HepG2 (cell line): Measurements from ENCODE around the gene MRPS14. TPM values are rescaled to one million over a fixed set of nuclear protein-coding genes. Genes with fewer than 3 reads are reported as not detected.

Experiments
- ARNT2 ChIP-seq: sonication (generic); formaldehyde crosslinking; IDR thresholded peaks from 2 replicates; pipeline ENCODE4 v1.8.0; 2022; ENCODE audit warnings: mild to moderate bottlenecking, low read depth, missing genetic modification reagents, moderate library complexity
- DMAP1 ChIP-seq: IDR thresholded peaks from 2 replicates; pipeline ENCODE4 v1.6.1; 2016
- FOXA1 ChIP-seq, 2 experiments: fragments of 450-650 bp in 1 of 2; sonication (generic) in 1 of 2; formaldehyde crosslinking in 1 of 2; IDR thresholded peaks; 2 replicates each; pipeline versions ENCODE4 v1.4.0 to v1.6.1; 2016 to 2020; ENCODE audit warnings: missing genetic modification reagents in 1 of 2
- GABPA ChIP-seq, 2 experiments: IDR thresholded peaks; 2 replicates each; pipeline ENCODE4 v1.6.1; 2011 to 2016; ENCODE audit warnings: low read depth in 2 of 2, low read length in 1 of 2, missing biosample characterization in 1 of 2, missing genetic modification characterization in 1 of 2
- KAT8 ChIP-seq: IDR thresholded peaks from 2 replicates; pipeline ENCODE4 v1.6.1; 2016; ENCODE audit warnings: missing genetic modification reagents, missing compliant biosample characterization
- MEIS2 ChIP-seq: sonication (generic); formaldehyde crosslinking; IDR thresholded peaks from 2 replicates; pipeline ENCODE4 v1.9.0; 2021; ENCODE audit warnings: mild to moderate bottlenecking, missing genetic modification reagents
- NONO ChIP-seq, 2 experiments: fragments of 450-650 bp in 1 of 2; sonication (generic) in 1 of 2; formaldehyde crosslinking in 1 of 2; IDR thresholded peaks in 1 of 2; conservative IDR thresholded peaks in 1 of 2; 2 replicates each; pipeline versions ENCODE4 v1.6.1 to v1.8.0; 2017 to 2022; ENCODE audit warnings: mild to moderate bottlenecking in 1 of 2, missing genetic modification reagents in 1 of 2, moderate library complexity in 1 of 2
- PAWR ChIP-seq: sonication (generic); formaldehyde crosslinking; IDR thresholded peaks from 2 replicates; pipeline ENCODE4 v1.4.0; 2020; ENCODE audit warnings: missing genetic modification reagents, mild to moderate bottlenecking, borderline replicate concordance
- RARG ChIP-seq: sonication (generic); formaldehyde crosslinking; IDR thresholded peaks from 2 replicates; pipeline ENCODE4 v1.4.0; 2020; ENCODE audit warnings: low read depth, mild to moderate bottlenecking, missing genetic modification reagents
- SOX5 ChIP-seq: IDR thresholded peaks from 2 replicates; pipeline ENCODE4 v1.6.1; 2016; ENCODE audit warnings: borderline replicate concordance
- SP4 ChIP-seq: sonication (generic); formaldehyde crosslinking; IDR thresholded peaks from 2 replicates; pipeline ENCODE4 v1.8.1; 2023; ENCODE audit warnings: mild to moderate bottlenecking, missing genetic modification reagents
- SUZ12 ChIP-seq: fragments of 150-350 bp; IDR thresholded peaks from 2 replicates; pipeline ENCODE4 v1.6.1; 2014; ENCODE audit warnings: low read depth, low read length
- ZNF496 ChIP-seq: sonication (generic); formaldehyde crosslinking; IDR thresholded peaks from 2 replicates; pipeline ENCODE4 v1.8.1; 2023; ENCODE audit warnings: mild to moderate bottlenecking, moderate library complexity, missing genetic modification reagents; ENCODE audit not compliant: insufficient replicate concordance
- ZNF605 ChIP-seq: sonication (generic); formaldehyde crosslinking; IDR thresholded peaks from 2 replicates; pipeline ENCODE4 v1.8.0; 2022; ENCODE audit warnings: mild to moderate bottlenecking, missing genetic modification reagents
- ZNF782 ChIP-seq: sonication (generic); formaldehyde crosslinking; IDR thresholded peaks from 2 replicates; pipeline ENCODE4 v1.4.0; 2020; ENCODE audit warnings: missing genetic modification reagents, mild to moderate bottlenecking, borderline replicate concordance
- ZNF790 ChIP-seq: sonication (generic); formaldehyde crosslinking; IDR thresholded peaks from 2 replicates; pipeline ENCODE4 v1.8.0; 2022; ENCODE audit warnings: missing genetic modification reagents, mild to moderate bottlenecking, borderline replicate concordance
- ZNF83 ChIP-seq: sonication (generic); formaldehyde crosslinking; IDR thresholded peaks from 2 replicates; pipeline ENCODE4 v1.4.0; 2020; ENCODE audit warnings: missing genetic modification reagents, mild to moderate bottlenecking, borderline replicate concordance
- ZNF883 ChIP-seq: sonication (generic); formaldehyde crosslinking; IDR thresholded peaks from 2 replicates; pipeline ENCODE4 v1.5.1; 2020; ENCODE audit warnings: mild to moderate bottlenecking, missing genetic modification reagents; ENCODE audit errors: not compliant biosample characterization
- polyA plus RNA-seq, 8 experiments: library from polyadenylated mRNA; depleted of rRNA in 3 of 8; stranded (reverse) in 7 of 8; unstranded in 1 of 8; fragments of >200 nt; fragmentation: Illumina TruSeq in 4 of 8; extraction: Trizol in 4 of 8; gene quantifications; 2 replicates each; pipeline versions ENCODE4 v1.2.1 to v1.2.3, GENCODE V29; 2011 to 2016; ENCODE audit warnings: low read depth in 4 of 8, missing spikeins in 1 of 8, mixed read lengths in 1 of 8; ENCODE audit not compliant: insufficient read depth in 1 of 8
- total RNA-seq, 5 experiments: library from RNA; depleted of rRNA; stranded (reverse); fragments of >200 nt; fragmentation: Illumina TruSeq; extraction: Trizol; gene quantifications; 2 replicates each; pipeline ENCODE4 v1.2.3, GENCODE V29; 2016; ENCODE audit warnings: low read depth in 1 of 5
- TF ChIP-seq, protein P1 (sequence below): IDR thresholded peaks from 2 replicates; pipeline ENCODE4 v1.6.1; 2016; ENCODE audit warnings: low read depth, missing genetic modification reagents, missing compliant biosample characterization
- TF ChIP-seq, protein P2 (sequence below): sonication (generic); formaldehyde crosslinking; IDR thresholded peaks from 2 replicates; pipeline ENCODE4 v1.4.0; 2020; ENCODE audit warnings: mild to moderate bottlenecking, missing genetic modification reagents
- TF ChIP-seq, protein P3 (sequence below): sonication (generic); IDR thresholded peaks from 2 replicates; pipeline ENCODE4 v1.6.1; 2016; ENCODE audit warnings: low read depth, borderline replicate concordance

Gene MRPS14
- total and polyA plus RNA-seq, 2 of the 13 experiments (the other 11 are each of a cell fraction or from before 2014, with no cell fraction given), result 36.6 to 43.2 TPM

DNA sequence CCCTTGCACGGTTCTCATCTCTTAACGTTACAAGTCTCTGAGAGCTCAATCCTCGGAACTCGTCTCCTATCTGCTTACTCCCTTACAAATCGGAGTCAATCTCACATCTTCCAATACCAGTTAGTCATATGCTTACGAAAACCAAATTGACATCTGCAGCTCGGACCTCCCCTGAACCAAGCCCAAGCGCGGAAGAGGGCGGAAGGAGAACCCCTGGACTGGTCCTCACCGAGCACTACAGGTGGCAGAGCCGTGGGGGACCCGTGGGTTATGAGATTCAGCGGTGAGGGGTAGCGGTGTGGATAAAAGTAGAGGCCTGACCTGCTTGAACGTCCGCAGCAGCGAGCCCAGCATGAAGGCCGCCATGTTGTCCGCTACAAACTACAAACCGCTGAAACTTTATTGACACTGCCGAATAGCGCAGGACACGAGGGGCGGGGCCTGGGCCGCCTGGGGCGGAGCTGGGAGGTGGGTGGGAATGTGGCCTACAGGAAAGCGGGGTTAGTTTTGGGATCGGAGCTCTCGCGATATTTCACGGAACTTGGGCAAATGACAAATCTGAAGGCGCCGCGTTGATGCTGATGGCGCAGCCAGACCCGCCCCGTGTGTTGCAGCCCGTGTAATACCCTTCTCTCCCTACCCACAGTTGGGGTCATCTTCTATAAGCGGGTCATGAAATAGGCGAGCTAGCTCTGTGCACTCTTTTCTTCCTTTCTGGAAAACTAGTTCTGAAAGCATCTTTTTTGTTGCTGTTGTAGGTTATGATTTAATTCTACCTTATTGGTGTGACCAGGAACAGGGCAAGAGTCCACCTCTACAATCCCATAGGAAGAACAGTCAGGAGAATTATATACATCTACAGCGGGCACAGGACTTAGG, at the start of gene MRPS14 (continued):
- TF ChIP-seq, protein P1, sequence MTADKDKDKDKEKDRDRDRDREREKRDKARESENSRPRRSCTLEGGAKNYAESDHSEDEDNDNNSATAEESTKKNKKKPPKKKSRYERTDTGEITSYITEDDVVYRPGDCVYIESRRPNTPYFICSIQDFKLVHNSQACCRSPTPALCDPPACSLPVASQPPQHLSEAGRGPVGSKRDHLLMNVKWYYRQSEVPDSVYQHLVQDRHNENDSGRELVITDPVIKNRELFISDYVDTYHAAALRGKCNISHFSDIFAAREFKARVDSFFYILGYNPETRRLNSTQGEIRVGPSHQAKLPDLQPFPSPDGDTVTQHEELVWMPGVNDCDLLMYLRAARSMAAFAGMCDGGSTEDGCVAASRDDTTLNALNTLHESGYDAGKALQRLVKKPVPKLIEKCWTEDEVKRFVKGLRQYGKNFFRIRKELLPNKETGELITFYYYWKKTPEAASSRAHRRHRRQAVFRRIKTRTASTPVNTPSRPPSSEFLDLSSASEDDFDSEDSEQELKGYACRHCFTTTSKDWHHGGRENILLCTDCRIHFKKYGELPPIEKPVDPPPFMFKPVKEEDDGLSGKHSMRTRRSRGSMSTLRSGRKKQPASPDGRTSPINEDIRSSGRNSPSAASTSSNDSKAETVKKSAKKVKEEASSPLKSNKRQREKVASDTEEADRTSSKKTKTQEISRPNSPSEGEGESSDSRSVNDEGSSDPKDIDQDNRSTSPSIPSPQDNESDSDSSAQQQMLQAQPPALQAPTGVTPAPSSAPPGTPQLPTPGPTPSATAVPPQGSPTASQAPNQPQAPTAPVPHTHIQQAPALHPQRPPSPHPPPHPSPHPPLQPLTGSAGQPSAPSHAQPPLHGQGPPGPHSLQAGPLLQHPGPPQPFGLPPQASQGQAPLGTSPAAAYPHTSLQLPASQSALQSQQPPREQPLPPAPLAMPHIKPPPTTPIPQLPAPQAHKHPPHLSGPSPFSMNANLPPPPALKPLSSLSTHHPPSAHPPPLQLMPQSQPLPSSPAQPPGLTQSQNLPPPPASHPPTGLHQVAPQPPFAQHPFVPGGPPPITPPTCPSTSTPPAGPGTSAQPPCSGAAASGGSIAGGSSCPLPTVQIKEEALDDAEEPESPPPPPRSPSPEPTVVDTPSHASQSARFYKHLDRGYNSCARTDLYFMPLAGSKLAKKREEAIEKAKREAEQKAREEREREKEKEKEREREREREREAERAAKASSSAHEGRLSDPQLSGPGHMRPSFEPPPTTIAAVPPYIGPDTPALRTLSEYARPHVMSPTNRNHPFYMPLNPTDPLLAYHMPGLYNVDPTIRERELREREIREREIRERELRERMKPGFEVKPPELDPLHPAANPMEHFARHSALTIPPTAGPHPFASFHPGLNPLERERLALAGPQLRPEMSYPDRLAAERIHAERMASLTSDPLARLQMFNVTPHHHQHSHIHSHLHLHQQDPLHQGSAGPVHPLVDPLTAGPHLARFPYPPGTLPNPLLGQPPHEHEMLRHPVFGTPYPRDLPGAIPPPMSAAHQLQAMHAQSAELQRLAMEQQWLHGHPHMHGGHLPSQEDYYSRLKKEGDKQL, result 0 out of 2 replicates have a peak, but pooled peaks have one; percentile 53
- TF ChIP-seq SOX5 (CRISPR knock-in tag) (0 out of 2 replicates have a peak, but pooled peaks have one; percentile 22), ZNF605 (CRISPR knock-in tag) (peak; percentile 75; the same call in 1 of the 2 replicates), GABPA (IDR thresholded peaks at IDR 0.05; ENCODE audit: low read depth, low read length) (no peak), GABPA (CRISPR knock-in tag; IDR thresholded peaks at IDR 0.05; ENCODE audit: low read depth) (peak; percentile 53), SP4 (peak; percentile 93), KAT8 (CRISPR knock-in tag) (peak; percentile 96), MEIS2 (CRISPR knock-in tag) (0 out of 2 replicates have a peak, but pooled peaks have one; percentile 62), ZNF496 (CRISPR knock-in tag) (no peak), ZNF790 (CRISPR knock-in tag) (no peak; the same call in 1 of the 2 replicates), SUZ12 (no peak), ZNF83 (CRISPR knock-in tag) (no peak), PAWR (CRISPR knock-in tag) (no peak), FOXA1 (IDR thresholded peaks at IDR 0.05) (no peak), FOXA1 (CRISPR knock-in tag; IDR thresholded peaks at IDR 0.05) (peak; percentile 66), DMAP1 (CRISPR knock-in tag) (peak; percentile 85), ZNF782 (no peak), ZNF883 (CRISPR knock-in tag) (no peak), ARNT2 (CRISPR knock-in tag) (peak; percentile 52; the same call in 1 of the 2 replicates), NONO (IDR thresholded peaks at IDR 0.05) (no peak), NONO (CRISPR knock-in tag; conservative IDR thresholded peaks at IDR 0.05) (peak; percentile 88), RARG (CRISPR knock-in tag) (no peak)
- TF ChIP-seq, protein P2, sequence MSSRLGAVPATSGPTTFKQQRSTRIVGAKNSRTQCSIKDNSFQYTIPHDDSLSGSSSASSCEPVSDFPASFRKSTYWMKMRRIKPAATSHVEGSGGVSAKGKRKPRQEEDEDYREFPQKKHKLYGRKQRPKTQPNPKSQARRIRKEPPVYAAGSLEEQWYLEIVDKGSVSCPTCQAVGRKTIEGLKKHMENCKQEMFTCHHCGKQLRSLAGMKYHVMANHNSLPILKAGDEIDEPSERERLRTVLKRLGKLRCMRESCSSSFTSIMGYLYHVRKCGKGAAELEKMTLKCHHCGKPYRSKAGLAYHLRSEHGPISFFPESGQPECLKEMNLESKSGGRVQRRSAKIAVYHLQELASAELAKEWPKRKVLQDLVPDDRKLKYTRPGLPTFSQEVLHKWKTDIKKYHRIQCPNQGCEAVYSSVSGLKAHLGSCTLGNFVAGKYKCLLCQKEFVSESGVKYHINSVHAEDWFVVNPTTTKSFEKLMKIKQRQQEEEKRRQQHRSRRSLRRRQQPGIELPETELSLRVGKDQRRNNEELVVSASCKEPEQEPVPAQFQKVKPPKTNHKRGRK (CRISPR knock-in tag), result no peak
- TF ChIP-seq, protein P3, sequence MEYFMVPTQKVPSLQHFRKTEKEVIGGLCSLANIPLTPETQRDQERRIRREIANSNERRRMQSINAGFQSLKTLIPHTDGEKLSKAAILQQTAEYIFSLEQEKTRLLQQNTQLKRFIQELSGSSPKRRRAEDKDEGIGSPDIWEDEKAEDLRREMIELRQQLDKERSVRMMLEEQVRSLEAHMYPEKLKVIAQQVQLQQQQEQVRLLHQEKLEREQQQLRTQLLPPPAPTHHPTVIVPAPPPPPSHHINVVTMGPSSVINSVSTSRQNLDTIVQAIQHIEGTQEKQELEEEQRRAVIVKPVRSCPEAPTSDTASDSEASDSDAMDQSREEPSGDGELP, result no peak; the same call in 1 of the 2 replicates
